Panc1 (cell line): ENCODE results near the gene SH3BGRL2. TPM values are rescaled to one million over a fixed set of nuclear protein-coding genes. Genes with fewer than 3 reads are reported as not detected.

Experiments used
- ATAC-seq: fragments of 200-7000 bp; cut with Tn5 transposase; 2 replicates; pipeline ENCODE4 v1.9.1; 2020; ENCODE audit warnings: mild to moderate bottlenecking, moderate library complexity
- BruUV-seq: library from RNA; stranded (reverse); fragments of 400-500 nt; replicated peaks from 2 replicates; lab custom pipeline; 2021; lab: Mats Ljungman, UMichigan
- CTCF ChIA-PET: fragments of 300-600 bp; sonication (Branson Sonifier 250); formaldehyde crosslinking; loops from one replicate; lab custom pipeline; 2022; ENCODE audit warnings: antibody characterized with exemption; lab: Charles Lee
- POLR2A ChIA-PET: fragments of 300-600 bp; sonication (Branson Sonifier 250); formaldehyde crosslinking; loops from one replicate; lab custom pipeline; 2022; ENCODE audit warnings: antibody characterized with exemption; lab: Charles Lee
- DNase-seq: peaks from one replicate; pipeline ENCODE4 v3.0.0-alpha.2; 2010; ENCODE audit warnings: low read depth, low spot score
- H3K27ac ChIP-seq: 2 replicates; pipeline ENCODE4 v1.5.1; 2011; ENCODE audit warnings: mild to moderate bottlenecking, low read length, inconsistent platforms
- H3K27me3 ChIP-seq: fragments of 200-500 bp; sonication (Bioruptor generic); 2 replicates; pipeline ENCODE4 v1.6.0; 2014; ENCODE audit warnings: low read length, inconsistent platforms; ENCODE audit not compliant: control insufficient read depth, insufficient read depth
- H3K36me3 ChIP-seq: fragments of 200-500 bp; sonication (Bioruptor generic); 2 replicates; pipeline ENCODE4 v1.5.1; 2014; ENCODE audit warnings: inconsistent platforms, mild to moderate bottlenecking, low read length, moderate library complexity; ENCODE audit not compliant: control insufficient read depth, insufficient read depth
- H3K4me1 ChIP-seq: 2 replicates; pipeline ENCODE4 v1.5.1; 2011; ENCODE audit warnings: inconsistent platforms, mild to moderate bottlenecking, low read length, moderate library complexity; ENCODE audit not compliant: control insufficient read depth, insufficient read depth
- H3K4me3 ChIP-seq, 2 experiments: 2 replicates each; pipeline ENCODE4 v1.5.1; 2011 to 2012; ENCODE audit warnings: low read depth in 2 of 2, low read length in 2 of 2, mild to moderate bottlenecking in 2 of 2, inconsistent platforms in 1 of 2, moderate library complexity in 1 of 2
- H3K9me3 ChIP-seq: fragments of 200-500 bp; sonication (Bioruptor generic); 2 replicates; pipeline ENCODE4 v1.5.1; 2014; ENCODE audit warnings: low read depth, mild to moderate bottlenecking, inconsistent platforms, low read length, moderate library complexity; ENCODE audit not compliant: control insufficient read depth, insufficient read depth
- CTCF ChIP-seq: fragments of 450-650 bp; IDR thresholded peaks from 2 replicates; pipeline ENCODE4 v1.5.1; 2017; ENCODE audit warnings: mild to moderate bottlenecking
- POLR2AphosphoS5 ChIP-seq: IDR thresholded peaks from 2 replicates; pipeline ENCODE4 v1.6.1; 2012; ENCODE audit warnings: mild to moderate bottlenecking, low read depth, low read length, moderate library complexity
- REST ChIP-seq, 2 experiments: IDR thresholded peaks; 2 replicates each; pipeline ENCODE4 v1.6.1; 2011 to 2012; ENCODE audit warnings: low read depth in 2 of 2, control low read depth in 1 of 2, low read length in 1 of 2, mild to moderate bottlenecking in 1 of 2, moderate library complexity in 1 of 2; ENCODE audit not compliant: insufficient read depth in 1 of 2
- SIN3A ChIP-seq: IDR thresholded peaks from 2 replicates; pipeline ENCODE4 v1.6.1; 2012; ENCODE audit warnings: low read depth, mild to moderate bottlenecking, low read length, moderate library complexity, borderline replicate concordance; ENCODE audit not compliant: insufficient read depth
- TCF7L2 ChIP-seq: IDR thresholded peaks from 2 replicates; pipeline ENCODE4 v1.6.1; 2011; ENCODE audit warnings: mild to moderate bottlenecking, low read depth, low read length, inconsistent platforms
- in situ Hi-C: cut with HindIII; loops from 2 replicates; pipeline ENCODE4 v1.10.0; 2016; ENCODE audit warnings: low sequenced_read_pairs, low pct_unique_long_range_greater_than_20kb
- intact Hi-C: fragments of 100-400 bp; cut with micrococcal nuclease; formaldehyde crosslinking; loops from one replicate; pipeline ENCODE4 v1.10.0; 2022; ENCODE audit not compliant: unreplicated experiment
- total RNA-seq: library from RNA; stranded (reverse); gene quantifications from one replicate; pipeline ENCODE4 v1.2.1, GENCODE V29; 2021; ENCODE audit not compliant: unreplicated experiment

Gene SH3BGRL2
- total RNA-seq, 1 experiment from 2014 or later = 8.5 TPM

- Histone ChIP-seq H3K4me3 (peak overlapping the region; percentile 76 to 83), H3K27me3 (peaks cover 16% of the 10 kb centered on the region), H3K36me3 (no peaks in the 10 kb centered on the region; the same call in 1 of the 2 replicates), H3K9me3 (no peaks in the 10 kb centered on the region), H3K4me1 (peaks cover 6% of the 10 kb centered on the region), H3K27ac (no peak overlapping the region)
- ChIA-PET CTCF (no interaction called here), POLR2A (interaction anchor here (0.6 kb wide), 1 partner anchor 211 kb away, joined by 5 read pairs; no protein-coding TSS in a partner anchor)
- intact Hi-C loops = no loop called here
- TF ChIP-seq REST (IDR thresholded peaks at IDR 0.05; ENCODE audit: insufficient read depth in 1 of 2, low read depth in 2 of 2, low read length in 1 of 2) = no peak
- TF ChIP-seq SIN3A = no peak
- TF ChIP-seq POLR2AphosphoS5 = no peak
- no peak for TF ChIP-seq TCF7L2
- TF ChIP-seq CTCF = no peak
- DNase-seq = no peak
- in situ Hi-C loops = no loop called here
- BruUV-seq = no TSS peak
- ATAC-seq = no peak
Observed at GRCh38 chr6:79630380-79630882, 698 bp upstream of the SH3BGRL2 start.

- TF ChIP-seq REST (IDR thresholded peaks at IDR 0.05; ENCODE audit: insufficient read depth in 1 of 2, low read depth in 2 of 2, low read length in 1 of 2) = no peak
- TF ChIP-seq CTCF = no peak
- no peak for TF ChIP-seq POLR2AphosphoS5
- TF ChIP-seq SIN3A = no peak
- no peak for TF ChIP-seq TCF7L2
- ATAC-seq (peak; percentile 20; the same call in 1 of the 2 replicates), DNase-seq (no peak)
- H3K36me3 ChIP-seq = no peaks in the 10 kb centered on the region; the same call in 1 of the 2 replicates
- no TSS peak for BruUV-seq
- H3K4me1 ChIP-seq = peaks cover 6% of the 10 kb centered on the region
- intact Hi-C loops (no loop called here), in situ Hi-C loops (no loop called here)
- H3K4me3 ChIP-seq = peak overlapping the region; percentile 76 to 83
- H3K9me3 ChIP-seq = no peaks in the 10 kb centered on the region
- POLR2A ChIA-PET = interaction anchor here (0.7 to 1.1 kb wide), 2 partner anchors 12 to 622 kb away, joined by 3 to 4 read pairs; no protein-coding TSS in a partner anchor
- peaks cover 16% of the 10 kb centered on the region for H3K27me3 ChIP-seq
- H3K27ac ChIP-seq = peak overlapping the region; percentile 52; the same call in 1 of the 2 replicates
- CTCF ChIA-PET = no interaction called here
Observed at GRCh38 chr6:79631693-79632172, 604 bp downstream of the SH3BGRL2 start.
